Mesothelial cell of epicardium (in vitro differentiated cells): ENCODE results near the gene CXCR4. TPM values are rescaled to one million over a fixed set of nuclear protein-coding genes. Genes with fewer than 3 reads are reported as not detected.

ENCODE experiments used
- DNase-seq, 2 experiments: peaks; one replicate each; pipeline ENCODE4 v3.0.0; 2021; ENCODE audit warnings: low spot score in 2 of 2; ENCODE audit not compliant: unreplicated experiment in 2 of 2
- H3K27ac Mint-ChIP-seq: 2 replicates; pipeline ENCODE4 v1.8.0; 2021; ENCODE audit warnings: mixed read lengths
- H3K27me3 Mint-ChIP-seq: 2 replicates; pipeline ENCODE4 v1.8.0; 2021; ENCODE audit warnings: low read depth, mixed read lengths
- H3K36me3 Mint-ChIP-seq: 2 replicates; pipeline ENCODE4 v1.8.0; 2021; ENCODE audit warnings: mixed read lengths
- H3K4me1 Mint-ChIP-seq: 2 replicates; pipeline ENCODE4 v1.8.0; 2021; ENCODE audit warnings: mixed read lengths
- H3K4me3 Mint-ChIP-seq: 2 replicates; pipeline ENCODE4 v1.8.0; 2021; ENCODE audit warnings: mild to moderate bottlenecking, moderate library complexity, mixed read lengths
- H3K9me3 Mint-ChIP-seq: 2 replicates; pipeline ENCODE4 v1.8.0; 2021; ENCODE audit warnings: mixed read lengths
- total RNA-seq: library from RNA; stranded (reverse); gene quantifications from 3 replicates; pipeline ENCODE4 v1.2.1, GENCODE V29; 2021
- TF ChIP-seq, protein P1 (sequence below): fragments of 200-600 bp; sonication (generic); IDR thresholded peaks from one replicate; pipeline ENCODE4 v1.5.0; 2021; ENCODE audit warnings: antibody characterized with exemption; ENCODE audit not compliant: unreplicated experiment

The CXCR4 gene
- total RNA-seq, 1 donor from 2014 or later = 2.1 TPM

DNA sequence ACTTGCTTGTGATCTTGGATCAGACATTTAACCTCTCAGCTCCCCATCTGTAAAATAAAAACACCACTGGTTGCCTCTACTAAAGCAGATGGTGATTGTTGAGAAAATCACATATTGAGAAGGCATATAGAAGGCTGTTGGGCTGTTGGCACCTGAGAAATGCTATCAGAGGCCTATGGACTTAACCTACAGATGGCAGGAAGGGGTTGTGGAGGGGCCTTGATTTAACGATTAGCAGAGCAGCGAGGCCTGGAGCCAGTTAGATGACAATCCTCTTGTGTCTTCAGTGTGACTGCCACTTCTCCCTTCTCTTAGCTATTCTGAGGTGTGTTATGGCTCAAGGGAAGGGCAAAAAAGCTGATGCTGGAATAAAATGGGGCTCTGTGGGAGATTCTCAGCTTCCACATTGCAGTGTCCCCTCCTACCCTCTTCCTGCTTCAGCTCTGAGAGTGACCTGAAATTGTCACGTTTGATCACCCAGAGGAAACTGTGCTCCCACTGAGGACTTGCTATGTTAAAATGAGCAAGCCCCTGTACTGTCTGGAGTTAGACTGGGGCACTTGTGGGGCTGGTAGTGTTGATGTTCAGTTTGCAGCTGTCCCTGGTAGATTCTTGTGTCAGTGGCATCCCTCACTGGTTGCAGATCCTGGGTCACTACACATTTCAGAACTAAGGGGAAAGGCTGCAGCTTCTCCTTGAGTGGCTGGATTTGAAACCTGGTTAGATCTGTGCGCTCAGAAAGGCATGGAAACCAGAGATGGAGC is 31.5 kb downstream of the CXCR4 start:
- H3K36me3 Mint-ChIP-seq = no peaks in the 10 kb centered on the region
- TF ChIP-seq, protein P1, sequence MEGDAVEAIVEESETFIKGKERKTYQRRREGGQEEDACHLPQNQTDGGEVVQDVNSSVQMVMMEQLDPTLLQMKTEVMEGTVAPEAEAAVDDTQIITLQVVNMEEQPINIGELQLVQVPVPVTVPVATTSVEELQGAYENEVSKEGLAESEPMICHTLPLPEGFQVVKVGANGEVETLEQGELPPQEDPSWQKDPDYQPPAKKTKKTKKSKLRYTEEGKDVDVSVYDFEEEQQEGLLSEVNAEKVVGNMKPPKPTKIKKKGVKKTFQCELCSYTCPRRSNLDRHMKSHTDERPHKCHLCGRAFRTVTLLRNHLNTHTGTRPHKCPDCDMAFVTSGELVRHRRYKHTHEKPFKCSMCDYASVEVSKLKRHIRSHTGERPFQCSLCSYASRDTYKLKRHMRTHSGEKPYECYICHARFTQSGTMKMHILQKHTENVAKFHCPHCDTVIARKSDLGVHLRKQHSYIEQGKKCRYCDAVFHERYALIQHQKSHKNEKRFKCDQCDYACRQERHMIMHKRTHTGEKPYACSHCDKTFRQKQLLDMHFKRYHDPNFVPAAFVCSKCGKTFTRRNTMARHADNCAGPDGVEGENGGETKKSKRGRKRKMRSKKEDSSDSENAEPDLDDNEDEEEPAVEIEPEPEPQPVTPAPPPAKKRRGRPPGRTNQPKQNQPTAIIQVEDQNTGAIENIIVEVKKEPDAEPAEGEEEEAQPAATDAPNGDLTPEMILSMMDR = no peak
- H3K27me3 Mint-ChIP-seq = no peaks in the 10 kb centered on the region
- H3K27ac Mint-ChIP-seq = no peak overlapping the region
- DNase-seq = no peak
- H3K4me1 Mint-ChIP-seq = no peaks in the 10 kb centered on the region
- no peaks in the 10 kb centered on the region for H3K9me3 Mint-ChIP-seq
- H3K4me3 Mint-ChIP-seq = no peak overlapping the region

DNA sequence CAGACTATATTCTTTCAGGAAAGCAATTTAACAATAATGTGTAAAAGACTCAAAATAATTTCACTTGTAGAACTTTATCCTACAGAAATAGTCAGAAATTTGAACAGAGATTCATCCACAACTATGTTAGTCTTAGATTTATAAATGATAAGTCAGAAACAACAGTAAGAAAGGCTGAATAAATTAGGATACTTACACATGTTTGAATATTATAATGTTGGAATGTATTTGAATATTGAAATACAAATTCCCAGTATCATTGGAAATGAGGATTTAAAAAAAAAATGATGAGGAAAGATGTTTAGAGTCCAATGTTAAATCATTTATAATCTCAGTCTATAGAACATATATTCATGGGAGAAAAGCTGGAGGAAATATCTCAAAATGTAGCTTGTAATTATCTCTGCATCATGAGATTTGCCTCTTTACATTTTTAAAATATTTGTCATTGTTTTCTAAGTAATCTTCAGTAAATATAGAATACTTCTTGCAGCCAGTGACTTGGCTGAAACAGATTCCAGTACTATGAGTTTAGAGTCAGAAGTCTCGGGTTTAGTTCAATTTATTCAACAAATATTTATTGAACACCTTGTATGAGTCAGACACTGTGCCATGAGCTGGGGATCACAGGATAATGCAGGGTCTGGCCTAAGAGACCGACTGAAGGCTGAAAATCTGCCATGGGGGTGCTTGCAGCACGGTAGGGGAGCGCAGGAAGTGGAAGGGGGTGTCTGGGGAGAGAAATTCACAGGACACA is 32.3 kb downstream of the CXCR4 start:
- H3K27me3 Mint-ChIP-seq = no peaks in the 10 kb centered on the region
- H3K4me3 Mint-ChIP-seq = no peak overlapping the region
- H3K36me3 Mint-ChIP-seq = no peaks in the 10 kb centered on the region
- H3K27ac Mint-ChIP-seq = no peak overlapping the region
- TF ChIP-seq, protein P1 = no peak
- no peaks in the 10 kb centered on the region for H3K4me1 Mint-ChIP-seq
- H3K9me3 Mint-ChIP-seq = no peaks in the 10 kb centered on the region
- no peak for DNase-seq

DNA sequence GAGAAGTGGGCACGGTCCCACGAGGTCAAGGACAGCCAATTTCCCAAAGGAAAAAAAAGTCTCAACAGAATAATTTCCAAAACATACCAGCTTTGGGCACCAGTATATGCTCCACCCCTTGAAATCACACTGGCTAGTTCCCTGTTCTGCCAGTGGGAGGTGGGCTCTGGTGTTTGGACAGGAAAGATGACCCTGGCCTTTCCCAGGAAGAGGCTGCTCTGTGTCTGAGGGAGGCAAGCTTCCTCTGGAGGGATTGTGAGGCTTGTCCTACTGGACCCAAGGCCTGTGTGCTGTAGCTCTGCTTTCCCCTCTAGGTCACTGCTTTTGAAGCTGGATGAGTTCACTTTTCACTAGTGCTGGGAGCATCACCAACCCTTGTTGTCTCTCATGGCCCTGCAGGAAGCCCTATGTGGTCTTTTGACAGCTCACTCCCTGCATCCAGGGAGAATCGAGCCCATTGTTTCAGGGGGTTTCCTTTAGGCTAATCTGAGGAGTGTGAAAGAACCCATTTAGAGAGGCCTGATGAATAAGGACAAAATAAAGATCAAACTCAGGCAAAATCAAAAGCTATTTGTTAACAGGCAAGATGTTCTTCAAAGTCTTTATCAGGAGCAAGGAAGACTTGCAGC is 36.3 kb downstream of the CXCR4 start:
- H3K9me3 Mint-ChIP-seq = peaks cover 3% of the 10 kb centered on the region
- no peaks in the 10 kb centered on the region for H3K27me3 Mint-ChIP-seq
- H3K4me1 Mint-ChIP-seq = no peaks in the 10 kb centered on the region
- TF ChIP-seq, protein P1 = no peak
- no peak overlapping the region for H3K27ac Mint-ChIP-seq
- no peak overlapping the region for H3K4me3 Mint-ChIP-seq
- H3K36me3 Mint-ChIP-seq = no peaks in the 10 kb centered on the region
- no peak for DNase-seq

DNA sequence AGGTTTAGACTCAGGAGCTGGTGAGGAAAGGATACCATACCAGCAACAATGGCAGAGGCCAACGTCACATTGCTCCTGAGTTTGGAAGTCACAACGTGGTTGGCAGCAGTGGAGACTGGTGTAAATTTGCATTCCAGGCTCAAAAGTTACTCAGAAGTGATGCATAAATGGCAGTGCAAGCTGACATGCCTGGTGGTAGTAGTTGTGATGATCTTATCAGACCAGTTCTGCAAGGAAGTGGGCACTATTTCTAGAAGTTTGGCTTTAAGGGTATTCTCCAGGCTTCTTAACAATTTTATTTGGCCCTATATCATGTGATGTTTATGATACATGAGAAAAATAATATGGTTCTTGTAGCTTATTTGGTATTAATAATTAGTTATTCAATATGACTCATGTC is 37.8 kb downstream of the CXCR4 start:
- Mint-ChIP-seq H3K27me3 (no peaks in the 10 kb centered on the region), H3K9me3 (peaks cover 3% of the 10 kb centered on the region), H3K27ac (no peak overlapping the region), H3K4me1 (no peaks in the 10 kb centered on the region), H3K4me3 (no peak overlapping the region), H3K36me3 (no peaks in the 10 kb centered on the region)
- no peak for DNase-seq
- TF ChIP-seq, protein P1 = no peak

DNA sequence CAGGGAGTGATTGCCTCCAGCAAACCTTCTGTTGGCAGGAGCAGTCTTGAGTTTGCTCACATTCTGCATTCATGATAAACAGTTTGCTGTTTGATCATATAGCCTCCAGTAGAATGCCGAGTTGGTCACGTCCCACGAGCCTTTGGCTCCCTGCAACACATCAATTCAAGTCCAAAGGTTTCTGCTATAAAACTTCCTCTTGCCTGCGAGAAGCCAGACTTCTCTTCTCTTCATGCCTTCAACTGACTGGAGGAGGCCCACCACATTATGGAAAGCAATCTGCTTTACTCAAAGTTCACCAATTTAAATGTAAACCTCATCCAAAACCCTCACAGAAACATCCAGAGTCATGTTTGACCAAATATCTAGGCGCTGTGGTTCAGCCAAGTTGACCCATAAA is 40.8 kb downstream of the CXCR4 start:
- Mint-ChIP-seq H3K4me3 (no peak overlapping the region), H3K27ac (no peak overlapping the region), H3K9me3 (peaks cover 13% of the 10 kb centered on the region), H3K4me1 (no peaks in the 10 kb centered on the region), H3K27me3 (no peaks in the 10 kb centered on the region), H3K36me3 (no peaks in the 10 kb centered on the region)
- no peak for DNase-seq
- TF ChIP-seq, protein P1 = no peak
